GM18505 (cell line): ENCODE data around the gene LYPD6B.
"Not testable (repeated sequence)": the region's sequence is repeated elsewhere in the genome, so short reads cannot be mapped to it uniquely, and the experiment has no call there.

Experiments used
- ATAC-seq: cut with Tn5 transposase; IDR thresholded peaks from one replicate; pipeline ENCODE4 v1.9.1; 2021; ENCODE audit not compliant: unreplicated experiment
- POLR2A ChIP-seq: IDR thresholded peaks from 4 replicates; pipeline ENCODE4 v1.6.1; 2011; ENCODE audit warnings: borderline replicate concordance; ENCODE audit not compliant: insufficient read depth, insufficient read length; ENCODE audit errors: extremely low read depth

LYPD6B gene

GRCh38 chr2:149205143-149205542 is 166.6 kb downstream of the LYPD6B start:
- TF ChIP-seq POLR2A, result no peak
- ATAC-seq, result no peak

- no peak for ATAC-seq
- TF ChIP-seq POLR2A, result no peak
Measured at GRCh38 chr2:149213764-149214493, 175.4 kb downstream of the LYPD6B start.

- ATAC-seq, result no peak
- TF ChIP-seq POLR2A, result no peak
Measured at GRCh38 chr2:149218497-149218896, 180.0 kb downstream of the LYPD6B start.

DNA sequence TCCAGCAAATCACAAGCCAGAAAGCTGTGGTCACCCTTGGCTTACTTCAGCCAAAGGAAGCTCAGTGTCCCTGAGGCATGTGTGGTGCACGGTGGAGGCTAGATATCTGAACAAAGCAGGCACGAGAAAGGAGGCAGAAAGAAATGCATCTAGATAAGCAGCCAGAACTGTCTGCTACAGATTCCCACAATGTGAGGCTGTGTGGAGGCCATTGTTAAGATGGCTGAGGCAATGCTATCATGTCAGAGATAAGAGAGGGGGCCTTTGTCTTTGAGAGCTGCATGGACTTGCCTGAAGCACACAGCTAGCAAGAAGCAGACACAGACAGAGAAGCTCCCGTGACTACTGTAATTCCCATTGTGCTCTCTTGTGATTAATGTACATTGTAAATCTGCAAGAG is 181.4 kb downstream of the LYPD6B start:
- no peak for ATAC-seq
- no peak for TF ChIP-seq POLR2A

- TF ChIP-seq POLR2A, result no peak
- no peak for ATAC-seq
Measured at GRCh38 chr2:149221002-149221401, 182.5 kb downstream of the LYPD6B start.

DNA sequence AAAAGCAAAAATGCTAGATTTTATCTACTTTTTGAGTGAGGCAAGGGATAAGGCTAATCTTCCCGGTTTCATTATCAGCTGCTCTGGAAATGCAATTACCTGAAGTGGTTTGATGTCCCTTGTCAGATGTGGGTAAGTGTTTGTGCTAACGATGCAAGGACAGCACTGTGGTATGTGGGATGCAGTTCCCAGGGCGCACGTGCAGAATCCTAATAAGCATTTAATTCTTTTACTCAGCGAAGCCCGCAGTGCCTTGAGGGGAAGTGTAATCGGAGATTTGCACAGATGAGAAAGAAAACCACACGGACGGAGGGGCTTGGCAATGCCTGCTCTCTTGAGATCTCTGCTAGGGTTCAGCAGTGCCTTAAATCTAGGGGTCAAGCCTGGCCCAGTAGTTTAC is 183.4 kb downstream of the LYPD6B start:
- TF ChIP-seq POLR2A, result no peak
- no peak for ATAC-seq

- no peak for TF ChIP-seq POLR2A
- no peak for ATAC-seq
Measured at GRCh38 chr2:149223472-149224095, 185.1 kb downstream of the LYPD6B start.

DNA sequence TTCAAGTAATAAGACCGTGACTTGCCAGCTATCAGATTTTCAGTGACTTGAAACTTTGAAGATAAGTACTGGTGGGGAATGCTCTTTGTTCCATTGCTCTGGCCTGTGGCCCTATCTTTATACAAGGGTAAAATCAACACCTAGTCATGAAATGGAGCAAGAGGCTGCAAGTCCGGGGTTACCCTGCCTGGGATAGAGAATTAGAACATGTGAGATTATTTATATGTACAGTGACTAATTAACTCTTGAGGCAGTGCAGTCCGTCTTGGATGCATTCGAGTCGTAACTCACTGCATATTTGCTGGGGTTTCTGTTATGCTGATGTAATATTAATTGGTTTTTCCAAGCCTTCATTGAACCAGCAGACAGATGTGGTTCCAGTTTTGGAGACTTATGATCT is 186.0 kb downstream of the LYPD6B start:
- no peak for ATAC-seq
- no peak for TF ChIP-seq POLR2A

GRCh38 chr2:149225446-149225845 is 186.9 kb downstream of the LYPD6B start:
- TF ChIP-seq POLR2A, result no peak
- no peak for ATAC-seq

- ATAC-seq, result no peak
- no peak for TF ChIP-seq POLR2A
Measured at GRCh38 chr2:149226790-149227189, 188.3 kb downstream of the LYPD6B start.

DNA sequence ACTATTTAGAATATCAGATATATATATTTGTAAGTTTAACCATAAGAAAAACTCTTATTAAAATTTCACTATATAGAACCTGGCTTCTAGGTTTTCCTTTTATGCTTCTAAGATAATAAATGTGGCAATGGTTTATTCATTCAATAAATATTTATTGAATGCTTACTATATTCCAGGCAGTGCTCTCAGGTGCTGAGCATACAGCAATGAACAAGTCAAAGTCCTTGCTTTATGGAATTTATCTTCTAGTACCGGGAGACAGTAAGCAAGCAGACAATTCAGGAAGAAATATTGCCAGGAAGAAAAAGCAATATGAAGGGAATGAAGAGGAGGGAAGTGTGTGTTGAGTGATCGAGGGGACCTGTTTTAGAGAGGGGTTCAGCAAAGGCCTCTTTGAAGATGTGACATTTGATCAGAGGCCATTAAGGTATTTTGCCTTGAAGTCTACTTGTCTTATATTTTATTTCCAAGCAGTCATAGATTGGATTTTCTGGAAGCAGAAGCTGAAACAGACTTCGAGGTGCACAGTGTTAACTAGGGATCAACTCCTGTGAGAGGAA is 197.4 kb downstream of the LYPD6B start:
- no peak for ATAC-seq
- no peak for TF ChIP-seq POLR2A

DNA sequence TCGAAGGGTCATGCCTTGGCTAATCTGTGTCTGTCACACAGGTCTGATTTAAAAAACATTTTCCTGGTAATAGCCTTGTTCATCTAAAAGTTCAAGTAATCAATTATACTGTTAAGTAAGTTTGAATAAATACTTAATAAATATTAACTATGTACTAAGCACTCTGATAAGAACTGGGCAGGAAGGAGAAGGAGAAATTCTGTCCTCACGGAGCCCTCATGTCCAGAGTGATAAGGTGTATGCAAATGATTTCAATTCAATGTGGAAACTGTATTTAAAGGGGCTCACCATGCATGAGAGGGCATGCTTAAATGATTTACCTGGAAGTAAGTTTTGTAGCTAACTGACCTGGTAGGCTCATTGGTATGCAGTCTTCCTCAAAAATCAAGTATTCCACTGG is 197.9 kb downstream of the LYPD6B start:
- TF ChIP-seq POLR2A, result no peak

GRCh38 chr2:149246186-149246585 is 207.7 kb downstream of the LYPD6B start:
- TF ChIP-seq POLR2A, result no peak
- ATAC-seq, result no peak

More for the DNA sequence above, 197.9 kb downstream of the LYPD6B start:
- ATAC-seq, result no peak

DNA sequence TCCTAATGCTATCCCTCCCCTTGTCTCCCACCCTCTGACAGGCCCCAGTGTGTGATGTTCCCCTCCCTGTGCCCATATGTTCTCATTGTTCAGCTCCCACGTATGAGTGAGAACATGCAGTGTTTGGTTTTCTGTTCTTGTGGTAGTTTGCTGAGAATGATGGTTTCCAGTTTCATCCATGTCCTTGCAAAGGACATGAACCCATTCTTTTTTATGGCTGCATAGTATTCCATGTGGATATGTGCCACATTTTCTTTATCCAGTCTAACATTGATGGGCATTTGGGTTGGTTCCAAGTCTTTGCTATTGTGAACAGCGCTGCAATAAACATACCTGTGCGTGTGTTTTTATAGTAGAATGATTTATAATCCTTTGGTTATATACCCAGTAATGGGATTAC is 212.9 kb downstream of the LYPD6B start:
- ATAC-seq, result not testable (repeated sequence)

DNA sequence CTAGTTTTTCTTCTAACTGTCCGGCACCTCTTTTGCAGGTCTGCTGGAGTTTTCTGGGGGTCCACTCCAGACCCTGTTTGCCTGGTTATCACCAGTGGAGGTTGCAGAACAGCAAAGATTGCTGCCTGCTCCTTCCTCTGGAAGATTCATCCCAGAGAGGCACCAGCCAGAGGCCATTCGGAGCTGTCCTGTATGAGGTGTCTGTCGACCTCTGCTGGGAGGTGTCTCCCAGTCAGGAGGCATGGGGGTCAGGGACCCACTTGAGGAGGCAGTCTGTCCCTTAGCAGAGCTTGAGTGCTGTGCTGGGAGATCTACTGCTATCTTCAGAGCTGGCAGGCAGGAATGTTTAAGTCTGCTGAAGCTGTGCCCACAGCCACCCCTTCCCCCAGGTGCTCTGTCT is 218.4 kb downstream of the LYPD6B start:
- ATAC-seq, result not testable (repeated sequence)
